GM19023 (cell line): ENCODE measurements around the gene GPX2.
A peak's percentile ranks its signal among the peaks of the same experiment; 100 is the strongest.

ENCODE experiments used
- ATAC-seq: cut with Tn5 transposase; IDR thresholded peaks from one replicate; pipeline ENCODE4 v1.9.1; 2021; ENCODE audit warnings: mild to moderate bottlenecking, moderate library complexity; ENCODE audit not compliant: unreplicated experiment

Gene GPX2

GRCh38 chr14:64960762-64961276, 18.3 kb upstream of the GPX2 start:
- no peak for ATAC-seq

- ATAC-seq = no peak
Observed at GRCh38 chr14:64958743-64959142, 16.2 kb upstream of the GPX2 start.

- no peak for ATAC-seq
Observed at GRCh38 chr14:64958201-64958600, 15.7 kb upstream of the GPX2 start.

GRCh38 chr14:64956697-64957406, 14.3 kb upstream of the GPX2 start:
- no peak for ATAC-seq

GRCh38 chr14:64955297-64955696, 12.8 kb upstream of the GPX2 start:
- ATAC-seq = no peak

- no peak for ATAC-seq
Observed at GRCh38 chr14:64954491-64955240, 12.1 kb upstream of the GPX2 start.

- ATAC-seq = no peak
Observed at GRCh38 chr14:64953661-64954060, 11.1 kb upstream of the GPX2 start.

- no peak for ATAC-seq
Observed at GRCh38 chr14:64953310-64953654, 10.7 kb upstream of the GPX2 start.

GRCh38 chr14:64952598-64953309, 10.2 kb upstream of the GPX2 start:
- peak; percentile 71 for ATAC-seq

- no peak for ATAC-seq
Observed at GRCh38 chr14:64951724-64952123, 9.2 kb upstream of the GPX2 start.

GRCh38 chr14:64951291-64951690, 8.7 kb upstream of the GPX2 start:
- no peak for ATAC-seq

GRCh38 chr14:64950889-64951288, 8.3 kb upstream of the GPX2 start:
- ATAC-seq = no peak

GRCh38 chr14:64948612-64949210, 6.2 kb upstream of the GPX2 start:
- no peak for ATAC-seq

- ATAC-seq = no peak
Observed at GRCh38 chr14:64947710-64948611, 5.4 kb upstream of the GPX2 start.

- ATAC-seq = no peak
Observed at GRCh38 chr14:64946310-64947045, 3.9 kb upstream of the GPX2 start.

GRCh38 chr14:64945431-64946178, 3.1 kb upstream of the GPX2 start:
- ATAC-seq = no peak

GRCh38 chr14:64944861-64945260, 2.3 kb upstream of the GPX2 start:
- ATAC-seq = no peak

- ATAC-seq = no peak
Observed at GRCh38 chr14:64944041-64944440, 1.5 kb upstream of the GPX2 start.

GRCh38 chr14:64943556-64943955, 1.0 kb upstream of the GPX2 start:
- no peak for ATAC-seq
